ENCODE measurements around the gene PCSK1N. TPM values are rescaled to one million over a fixed set of nuclear protein-coding genes. Genes with fewer than 3 reads are reported as not detected.

PCSK1N gene
- total RNA-seq, 2 experiments from 2014 or later: not detected

DNA sequence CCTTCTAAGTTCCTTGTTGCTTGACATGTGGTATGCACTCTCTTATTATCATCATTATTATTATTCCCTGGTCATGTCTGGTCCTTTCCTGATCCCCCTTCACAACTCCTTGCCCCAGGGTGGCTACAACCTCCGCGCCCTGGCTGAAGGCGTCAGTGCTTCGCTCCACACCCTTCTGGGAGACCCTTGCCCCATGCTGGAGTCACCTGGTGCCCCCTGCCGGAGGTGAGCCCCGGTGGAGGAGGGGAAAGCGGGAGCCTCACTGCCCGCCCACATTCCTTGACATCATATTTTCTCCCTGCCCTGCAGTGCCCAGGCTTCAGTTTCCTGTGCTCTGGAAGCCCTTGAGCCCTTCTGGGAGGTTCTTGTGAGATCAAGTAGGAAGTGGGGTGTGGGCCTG is 20.1 kb downstream of the PCSK1N start:
- Histone ChIP-seq H3K4me1 (ENCODE audit: insufficient read depth, low read length, poor library complexity, severe bottlenecking) (no peaks in the 10 kb centered on the region), H3K9me3 (ENCODE audit: low read length) (no peaks in the 10 kb centered on the region), H4K20me1 (ENCODE audit: insufficient read depth, low read length) (no peaks in the 10 kb centered on the region), H3K36me3 (ENCODE audit: insufficient read depth, low read length) (no peaks in the 10 kb centered on the region; the same call in 1 of the 2 replicates), H3K9me2 (ENCODE audit: insufficient read depth, low read length) (no peaks in the 10 kb centered on the region), H3K4me2 (ENCODE audit: low read length) (no peak overlapping the region), H3K27ac (ENCODE audit: low read depth, low read length, poor library complexity, severe bottlenecking) (no peak overlapping the region), H2AFZ (ENCODE audit: low read length) (no peak overlapping the region), H3K4me3 (ENCODE audit: low read depth, low read length, poor library complexity, severe bottlenecking) (no peak overlapping the region), H3K79me2 (ENCODE audit: insufficient read depth, low read depth, low read length) (no peaks in the 10 kb centered on the region)
- no TSS peak for BruUV-seq (replicated peaks)
- ChIA-PET POLR2A (no interaction called here), CTCF (ENCODE audit: unreplicated experiment) (no interaction called here)
- intact Hi-C loops (cut with micrococcal nuclease; ENCODE audit: unreplicated experiment): no loop called here
- TF ChIP-seq, protein P1, sequence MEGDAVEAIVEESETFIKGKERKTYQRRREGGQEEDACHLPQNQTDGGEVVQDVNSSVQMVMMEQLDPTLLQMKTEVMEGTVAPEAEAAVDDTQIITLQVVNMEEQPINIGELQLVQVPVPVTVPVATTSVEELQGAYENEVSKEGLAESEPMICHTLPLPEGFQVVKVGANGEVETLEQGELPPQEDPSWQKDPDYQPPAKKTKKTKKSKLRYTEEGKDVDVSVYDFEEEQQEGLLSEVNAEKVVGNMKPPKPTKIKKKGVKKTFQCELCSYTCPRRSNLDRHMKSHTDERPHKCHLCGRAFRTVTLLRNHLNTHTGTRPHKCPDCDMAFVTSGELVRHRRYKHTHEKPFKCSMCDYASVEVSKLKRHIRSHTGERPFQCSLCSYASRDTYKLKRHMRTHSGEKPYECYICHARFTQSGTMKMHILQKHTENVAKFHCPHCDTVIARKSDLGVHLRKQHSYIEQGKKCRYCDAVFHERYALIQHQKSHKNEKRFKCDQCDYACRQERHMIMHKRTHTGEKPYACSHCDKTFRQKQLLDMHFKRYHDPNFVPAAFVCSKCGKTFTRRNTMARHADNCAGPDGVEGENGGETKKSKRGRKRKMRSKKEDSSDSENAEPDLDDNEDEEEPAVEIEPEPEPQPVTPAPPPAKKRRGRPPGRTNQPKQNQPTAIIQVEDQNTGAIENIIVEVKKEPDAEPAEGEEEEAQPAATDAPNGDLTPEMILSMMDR (conservative IDR thresholded peaks at IDR 0.05; ENCODE audit: low read length): no peak
- TF ChIP-seq EZH2phosphoT487 (IDR thresholded peaks at IDR 0.05; ENCODE audit: borderline replicate concordance, low read depth, low read length): no peak
- no peak for DNase-seq (ENCODE audit: low spot score)

DNA sequence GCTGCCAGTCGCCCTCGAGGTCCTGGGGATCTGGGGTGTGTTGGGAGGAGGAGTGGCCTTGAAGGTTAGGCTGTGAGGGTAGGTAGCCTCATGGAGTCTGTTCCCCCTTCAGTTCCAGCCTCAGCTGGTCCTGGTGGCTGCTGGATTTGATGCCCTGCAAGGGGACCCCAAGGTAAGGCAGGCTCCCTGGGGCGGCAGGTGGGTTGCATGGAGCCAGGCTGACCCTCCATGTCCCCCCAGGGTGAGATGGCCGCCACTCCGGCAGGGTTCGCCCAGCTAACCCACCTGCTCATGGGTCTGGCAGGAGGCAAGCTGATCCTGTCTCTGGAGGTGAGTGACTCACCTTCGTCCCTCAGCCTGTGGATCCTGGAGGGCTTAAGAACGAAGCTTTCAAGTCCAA is 20.7 kb downstream of the PCSK1N start:
- no TSS peak for BruUV-seq (replicated peaks)
- no peak overlapping the region for H3K27ac ChIP-seq (ENCODE audit: low read depth, low read length, poor library complexity, severe bottlenecking)
- no peaks in the 10 kb centered on the region for H3K79me2 ChIP-seq (ENCODE audit: insufficient read depth, low read depth, low read length)
- no peak overlapping the region for H2AFZ ChIP-seq (ENCODE audit: low read length)
- intact Hi-C loops (cut with micrococcal nuclease; ENCODE audit: unreplicated experiment): no loop called here
- no peak overlapping the region for H3K4me3 ChIP-seq (ENCODE audit: low read depth, low read length, poor library complexity, severe bottlenecking)
- H3K9me2 ChIP-seq (ENCODE audit: insufficient read depth, low read length): no peaks in the 10 kb centered on the region
- ChIA-PET CTCF (ENCODE audit: unreplicated experiment) (interaction anchor here (0.6 kb wide), 1 partner anchor 159 kb away, joined by 3 read pairs; no protein-coding TSS in a partner anchor), POLR2A (no interaction called here)
- no peak for TF ChIP-seq EZH2phosphoT487 (IDR thresholded peaks at IDR 0.05; ENCODE audit: borderline replicate concordance, low read depth, low read length)
- TF ChIP-seq, protein P1 (conservative IDR thresholded peaks at IDR 0.05; ENCODE audit: low read length): no peak
- H4K20me1 ChIP-seq (ENCODE audit: insufficient read depth, low read length): no peaks in the 10 kb centered on the region
- H3K36me3 ChIP-seq (ENCODE audit: insufficient read depth, low read length): no peaks in the 10 kb centered on the region; the same call in 1 of the 2 replicates
- no peak for DNase-seq (ENCODE audit: low spot score)
- H3K4me2 ChIP-seq (ENCODE audit: low read length): no peak overlapping the region
- H3K4me1 ChIP-seq (ENCODE audit: insufficient read depth, low read length, poor library complexity, severe bottlenecking): no peaks in the 10 kb centered on the region
- no peaks in the 10 kb centered on the region for H3K9me3 ChIP-seq (ENCODE audit: low read length)

DNA sequence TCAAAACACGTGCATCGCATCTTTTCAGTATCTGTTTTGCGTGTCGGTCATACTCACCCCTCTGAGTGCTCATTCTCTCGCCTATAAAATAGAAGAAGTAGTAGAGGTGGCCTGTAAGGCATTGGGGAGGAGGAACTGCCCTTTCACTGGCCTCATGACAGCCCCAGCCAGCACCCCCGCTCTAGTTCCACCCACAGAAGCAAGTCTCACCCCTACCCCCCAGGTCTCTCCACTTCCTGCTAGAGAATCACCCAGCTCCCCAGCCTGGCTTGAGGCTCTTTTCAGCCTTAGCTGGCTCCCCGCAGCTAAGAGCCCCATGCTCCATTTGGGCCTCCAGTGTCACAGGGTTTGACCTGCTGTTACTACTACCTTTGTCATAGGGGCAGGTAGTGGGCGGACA is 21.8 kb downstream of the PCSK1N start:
- Histone ChIP-seq H3K79me2 (ENCODE audit: insufficient read depth, low read depth, low read length) (no peaks in the 10 kb centered on the region), H3K4me2 (ENCODE audit: low read length) (no peak overlapping the region), H3K4me1 (ENCODE audit: insufficient read depth, low read length, poor library complexity, severe bottlenecking) (no peaks in the 10 kb centered on the region), H3K9me2 (ENCODE audit: insufficient read depth, low read length) (no peaks in the 10 kb centered on the region), H4K20me1 (ENCODE audit: insufficient read depth, low read length) (no peaks in the 10 kb centered on the region), H3K4me3 (ENCODE audit: low read depth, low read length, poor library complexity, severe bottlenecking) (no peak overlapping the region), H3K9me3 (ENCODE audit: low read length) (no peaks in the 10 kb centered on the region), H2AFZ (ENCODE audit: low read length) (no peak overlapping the region), H3K36me3 (ENCODE audit: insufficient read depth, low read length) (no peaks in the 10 kb centered on the region; the same call in 1 of the 2 replicates), H3K27ac (ENCODE audit: low read depth, low read length, poor library complexity, severe bottlenecking) (no peak overlapping the region)
- TF ChIP-seq, protein P1 (conservative IDR thresholded peaks at IDR 0.05; ENCODE audit: low read length): no peak
- no peak for TF ChIP-seq EZH2phosphoT487 (IDR thresholded peaks at IDR 0.05; ENCODE audit: borderline replicate concordance, low read depth, low read length)
- intact Hi-C loops (cut with micrococcal nuclease; ENCODE audit: unreplicated experiment): no loop called here
- ChIA-PET CTCF (ENCODE audit: unreplicated experiment) (no interaction called here), POLR2A (no interaction called here)
- no TSS peak for BruUV-seq (replicated peaks)
- no peak for DNase-seq (ENCODE audit: low spot score)
